Activated CD4-positive, alpha-beta T cell treated with anti-CD3 and anti-CD28 coated beads, Interleukin-2, amount 50 U/mL, for 16 hours (primary cell): Measurements from ENCODE around the gene LRRC47.
A peak's percentile ranks its signal among the peaks of the same experiment; 100 is the strongest.
"Not testable (repeated sequence)": the region's sequence is repeated elsewhere in the genome, so short reads cannot be mapped to it uniquely, and the experiment has no call there.

Source experiments
- DNase-seq: peaks from one replicate; pipeline ENCODE4 v3.0.0-alpha.2; 2020

Gene LRRC47

GRCh38 chr1:3814771-3815561, 18.7 kb upstream of the LRRC47 start:
- DNase-seq = no peak

GRCh38 chr1:3814065-3814464, 17.8 kb upstream of the LRRC47 start:
- DNase-seq = no peak

GRCh38 chr1:3811595-3811911, 15.3 kb upstream of the LRRC47 start:
- DNase-seq = no peak

- DNase-seq = not testable (repeated sequence)
Measured at GRCh38 chr1:3810149-3810761, 14.0 kb upstream of the LRRC47 start.

- no peak for DNase-seq
Measured at GRCh38 chr1:3809680-3810079, 13.4 kb upstream of the LRRC47 start.

GRCh38 chr1:3807769-3808168, 11.5 kb upstream of the LRRC47 start:
- no peak for DNase-seq

GRCh38 chr1:3805038-3805437, 8.7 kb upstream of the LRRC47 start:
- no peak for DNase-seq

GRCh38 chr1:3804627-3804944, 8.3 kb upstream of the LRRC47 start:
- not testable (repeated sequence) for DNase-seq

- no peak for DNase-seq
Measured at GRCh38 chr1:3803905-3804626, 7.8 kb upstream of the LRRC47 start.

GRCh38 chr1:3800795-3801194, 4.5 kb upstream of the LRRC47 start:
- not testable (repeated sequence) for DNase-seq

- no peak for DNase-seq
Measured at GRCh38 chr1:3799976-3800685, 3.8 kb upstream of the LRRC47 start.

- no peak for DNase-seq
Measured at GRCh38 chr1:3795453-3796214, 664 bp downstream of the LRRC47 start.

- no peak for DNase-seq
Measured at GRCh38 chr1:3790952-3791351, 5.3 kb downstream of the LRRC47 start.

GRCh38 chr1:3790500-3790923, 5.8 kb downstream of the LRRC47 start:
- DNase-seq = no peak

- DNase-seq = no peak
Measured at GRCh38 chr1:3789421-3790300, 6.6 kb downstream of the LRRC47 start.

GRCh38 chr1:3788756-3789420, 7.4 kb downstream of the LRRC47 start:
- no peak for DNase-seq

GRCh38 chr1:3787745-3788605, 8.3 kb downstream of the LRRC47 start:
- no peak for DNase-seq

- peak; percentile 90 for DNase-seq
Measured at GRCh38 chr1:3787349-3787715, 9.0 kb downstream of the LRRC47 start.

- no peak for DNase-seq
Measured at GRCh38 chr1:3786468-3787348, 9.6 kb downstream of the LRRC47 start.
